ENCODE data around the gene DCHS1.

DCHS1 gene

DNA sequence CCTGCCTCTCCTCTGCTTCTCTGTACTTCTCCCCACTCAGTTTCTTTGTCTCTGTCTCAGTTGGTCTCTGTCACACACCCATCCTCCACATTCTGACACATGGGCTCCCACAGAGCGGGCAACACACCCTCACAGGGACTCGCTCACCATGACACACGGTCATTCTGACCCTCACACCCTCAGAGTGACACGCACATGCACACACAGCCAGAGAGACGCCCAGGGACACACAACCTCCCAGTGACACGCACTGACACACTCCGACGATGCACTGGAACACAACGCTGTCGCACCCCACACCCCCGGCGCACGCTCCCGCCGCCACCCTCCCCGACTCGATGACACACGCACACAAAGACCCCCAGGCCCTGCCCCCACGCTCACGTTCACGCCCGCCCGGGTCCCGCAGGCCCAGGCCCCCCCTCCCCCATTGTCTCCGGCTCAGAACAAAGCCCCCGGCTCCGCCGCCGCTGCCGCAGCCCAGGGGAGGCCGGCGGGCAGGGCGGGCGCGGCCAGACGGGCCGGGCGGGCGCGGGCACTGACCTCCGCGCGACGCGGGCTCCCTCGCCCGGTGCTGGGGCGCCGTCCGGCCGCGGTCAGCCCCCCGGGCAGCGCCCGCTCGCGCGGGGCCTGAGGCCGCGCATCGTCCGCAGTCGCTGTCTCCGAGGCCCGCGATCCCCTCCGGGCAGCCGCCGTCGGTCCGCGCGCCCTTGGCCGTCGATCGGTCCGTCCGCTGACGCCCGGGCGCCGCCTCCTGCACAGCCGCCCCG lies 404 bp downstream of the DCHS1 start:
- in situ Hi-C loops (cut with MboI; ENCODE audit: low sequenced_read_pairs, unreplicated experiment) = no loop called here
- no peak for DNase-seq (ENCODE audit: low spot score)
- TF ChIP-seq, protein P1, sequence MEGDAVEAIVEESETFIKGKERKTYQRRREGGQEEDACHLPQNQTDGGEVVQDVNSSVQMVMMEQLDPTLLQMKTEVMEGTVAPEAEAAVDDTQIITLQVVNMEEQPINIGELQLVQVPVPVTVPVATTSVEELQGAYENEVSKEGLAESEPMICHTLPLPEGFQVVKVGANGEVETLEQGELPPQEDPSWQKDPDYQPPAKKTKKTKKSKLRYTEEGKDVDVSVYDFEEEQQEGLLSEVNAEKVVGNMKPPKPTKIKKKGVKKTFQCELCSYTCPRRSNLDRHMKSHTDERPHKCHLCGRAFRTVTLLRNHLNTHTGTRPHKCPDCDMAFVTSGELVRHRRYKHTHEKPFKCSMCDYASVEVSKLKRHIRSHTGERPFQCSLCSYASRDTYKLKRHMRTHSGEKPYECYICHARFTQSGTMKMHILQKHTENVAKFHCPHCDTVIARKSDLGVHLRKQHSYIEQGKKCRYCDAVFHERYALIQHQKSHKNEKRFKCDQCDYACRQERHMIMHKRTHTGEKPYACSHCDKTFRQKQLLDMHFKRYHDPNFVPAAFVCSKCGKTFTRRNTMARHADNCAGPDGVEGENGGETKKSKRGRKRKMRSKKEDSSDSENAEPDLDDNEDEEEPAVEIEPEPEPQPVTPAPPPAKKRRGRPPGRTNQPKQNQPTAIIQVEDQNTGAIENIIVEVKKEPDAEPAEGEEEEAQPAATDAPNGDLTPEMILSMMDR (IDR thresholded peaks at IDR 0.05; ENCODE audit: borderline replicate concordance, control extremely low read depth, extremely low read depth, insufficient read depth, missing control alignments) = no peak

DNA sequence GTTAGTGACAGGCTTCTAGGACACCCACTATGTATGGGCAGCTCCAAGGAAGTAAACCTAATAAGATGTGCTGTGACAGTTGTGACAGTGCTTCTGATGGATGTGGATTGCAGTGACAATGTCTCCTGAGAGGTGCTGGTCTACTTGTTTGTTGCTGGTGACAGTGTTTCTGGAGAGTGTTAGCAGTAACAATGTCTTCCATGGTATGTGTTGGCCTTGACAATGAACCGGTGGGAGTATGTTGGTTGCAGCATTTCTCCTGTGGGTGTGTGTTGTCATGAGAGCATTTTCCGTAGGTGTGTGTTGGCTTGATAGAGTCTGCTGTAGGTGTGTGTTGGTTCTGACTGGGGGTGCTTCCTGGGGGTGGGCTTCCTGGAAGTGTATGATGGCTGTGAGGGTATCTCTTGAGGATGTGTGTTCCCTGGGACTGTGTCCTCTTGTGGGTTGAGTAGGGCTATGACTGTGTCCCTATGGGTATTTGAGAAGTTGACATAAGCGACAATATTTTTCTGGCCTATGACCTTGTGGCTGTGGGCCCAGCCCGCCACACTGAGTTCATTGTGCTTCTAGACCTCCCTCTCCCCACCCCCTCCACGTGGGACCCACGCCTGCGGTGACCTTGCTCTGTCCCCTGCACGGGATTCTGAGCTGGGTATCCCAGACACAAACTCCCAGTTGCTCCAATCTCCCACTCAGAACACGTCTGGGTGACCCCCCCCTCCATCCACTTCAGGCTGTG lies 1.2 kb downstream of the DCHS1 start:
- in situ Hi-C loops (cut with MboI; ENCODE audit: low sequenced_read_pairs, unreplicated experiment) = no loop called here
- DNase-seq (ENCODE audit: low spot score) = no peak
- TF ChIP-seq, protein P1 (IDR thresholded peaks at IDR 0.05; ENCODE audit: borderline replicate concordance, control extremely low read depth, extremely low read depth, insufficient read depth, missing control alignments) = no peak

DNA sequence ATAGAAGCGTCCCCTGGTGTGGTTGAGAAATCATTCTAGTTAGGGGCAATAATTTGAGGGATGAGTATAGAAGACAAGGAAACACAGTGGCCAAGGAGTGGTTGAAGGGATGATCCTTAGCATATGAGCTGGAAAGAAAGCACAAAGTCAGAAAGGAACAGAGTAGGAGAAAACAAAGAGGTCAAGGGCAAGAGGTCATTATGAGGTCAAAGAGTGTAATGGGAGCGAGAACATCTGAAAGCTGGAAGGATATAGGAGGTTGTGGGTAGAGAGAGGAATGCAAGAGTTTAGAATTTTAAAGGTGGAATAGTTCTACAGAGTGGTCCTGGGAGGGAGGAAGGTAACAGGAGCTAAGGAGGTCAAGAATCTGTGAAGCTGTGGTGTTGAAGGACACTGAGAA lies 2.0 kb downstream of the DCHS1 start:
- DNase-seq (ENCODE audit: low spot score) = no peak
- TF ChIP-seq, protein P1 (IDR thresholded peaks at IDR 0.05; ENCODE audit: borderline replicate concordance, control extremely low read depth, extremely low read depth, insufficient read depth, missing control alignments) = no peak
- in situ Hi-C loops (cut with MboI; ENCODE audit: low sequenced_read_pairs, unreplicated experiment) = no loop called here

DNA sequence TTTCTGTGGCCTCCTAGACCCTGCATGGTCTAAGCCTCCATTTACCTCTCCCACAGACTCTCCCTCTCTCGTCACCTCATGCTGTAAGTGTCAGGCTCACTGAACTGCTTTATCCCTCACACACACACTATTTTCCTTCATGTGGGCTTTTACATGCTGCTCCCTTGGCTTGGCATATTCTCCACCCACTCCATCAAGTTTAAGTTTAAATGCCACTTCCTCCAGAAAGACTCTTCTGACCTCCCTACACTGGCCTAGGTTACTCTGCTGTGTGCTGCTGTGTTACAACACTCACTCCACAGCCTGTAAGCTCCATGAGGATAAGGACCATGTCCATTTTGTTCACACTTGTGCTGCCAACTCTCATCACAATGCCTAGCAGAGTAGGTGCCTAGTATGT lies 2.5 kb downstream of the DCHS1 start:
- TF ChIP-seq, protein P1 (IDR thresholded peaks at IDR 0.05; ENCODE audit: borderline replicate concordance, control extremely low read depth, extremely low read depth, insufficient read depth, missing control alignments) = no peak
- in situ Hi-C loops (cut with MboI; ENCODE audit: low sequenced_read_pairs, unreplicated experiment) = no loop called here
- no peak for DNase-seq (ENCODE audit: low spot score)

DNA sequence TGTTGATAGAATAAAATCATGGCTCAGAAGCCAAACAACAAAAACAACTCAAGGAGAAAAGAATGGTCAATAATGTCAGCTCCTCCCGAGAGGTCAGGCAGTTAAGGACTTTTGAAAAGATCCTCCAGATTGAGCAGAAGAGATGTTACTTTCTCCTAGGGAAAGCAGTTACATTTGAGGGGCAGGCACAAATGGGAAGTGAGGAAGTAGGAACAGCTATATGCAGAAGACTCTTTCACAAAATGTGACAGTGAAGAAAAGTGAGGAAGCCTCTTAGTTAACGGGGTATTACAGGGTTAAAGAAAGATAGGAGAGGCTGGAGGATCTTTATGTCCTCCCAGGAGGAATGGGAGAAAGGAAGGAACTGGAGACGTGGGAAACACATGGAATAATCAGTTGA lies 3.4 kb downstream of the DCHS1 start:
- TF ChIP-seq, protein P1 (IDR thresholded peaks at IDR 0.05; ENCODE audit: borderline replicate concordance, control extremely low read depth, extremely low read depth, insufficient read depth, missing control alignments) = no peak
- no peak for DNase-seq (ENCODE audit: low spot score)
- in situ Hi-C loops (cut with MboI; ENCODE audit: low sequenced_read_pairs, unreplicated experiment) = no loop called here

DNA sequence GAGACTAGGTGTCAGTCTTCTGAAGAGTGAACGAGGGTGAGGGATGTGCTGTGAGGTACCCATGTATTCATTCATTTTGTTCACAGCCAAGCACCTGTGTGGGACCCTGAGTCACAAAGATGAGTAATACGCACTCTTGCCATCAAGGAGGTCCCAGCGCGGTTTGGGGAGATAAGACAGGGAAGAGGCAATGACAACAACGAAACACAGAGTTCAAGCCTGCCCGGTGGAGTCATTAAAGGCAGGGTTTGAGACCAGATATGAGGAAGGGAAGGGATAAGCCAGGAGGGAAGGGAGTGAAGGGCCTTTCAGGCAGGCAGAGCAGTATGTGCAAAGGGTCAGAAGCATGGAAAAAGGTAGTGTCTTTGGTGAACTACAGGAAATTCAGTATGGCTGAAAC lies 4.6 kb downstream of the DCHS1 start:
- TF ChIP-seq, protein P1 (IDR thresholded peaks at IDR 0.05; ENCODE audit: borderline replicate concordance, control extremely low read depth, extremely low read depth, insufficient read depth, missing control alignments) = no peak
- DNase-seq (ENCODE audit: low spot score) = no peak
- in situ Hi-C loops (cut with MboI; ENCODE audit: low sequenced_read_pairs, unreplicated experiment) = no loop called here
